A673 (cell line): ENCODE data around the gene ACO1. TPM values are rescaled to one million over a fixed set of nuclear protein-coding genes. Genes with fewer than 3 reads are reported as not detected.

ENCODE experiments used
- BruUV-seq: library from RNA; stranded (reverse); fragments of 400-500 nt; replicated peaks from 2 replicates; lab custom pipeline; 2021; lab: Mats Ljungman, UMichigan
- CTCF ChIA-PET: fragments of 300-600 bp; sonication (Branson Sonifier 250); formaldehyde crosslinking; loops from one replicate; lab custom pipeline; 2022; ENCODE audit warnings: antibody characterized with exemption; lab: Charles Lee
- POLR2A ChIA-PET: fragments of 300-600 bp; sonication (Branson Sonifier 250); formaldehyde crosslinking; loops from one replicate; lab custom pipeline; 2022; ENCODE audit warnings: antibody characterized with exemption; ENCODE audit not compliant: low non-redundant PET; lab: Charles Lee
- DNase-seq: peaks from one replicate; pipeline ENCODE4 v3.0.0-alpha.2; 2015; ENCODE audit warnings: low spot score
- H3K27ac ChIP-seq: fragments of 200-600 bp; sonication (generic); 2 replicates; pipeline ENCODE4 v1.5.1; 2016; ENCODE audit warnings: mixed run types, low read depth, mild to moderate bottlenecking, mixed read lengths, antibody characterized with exemption, low read length; ENCODE audit not compliant: poor library complexity, severe bottlenecking
- H3K27me3 ChIP-seq: fragments of 200-600 bp; sonication (generic); replicated peaks from 2 replicates; pipeline ENCODE4 v1.6.1; 2017; ENCODE audit warnings: mixed run types, low read depth, mild to moderate bottlenecking, mixed read lengths, antibody characterized with exemption, low read length; ENCODE audit not compliant: insufficient read depth, poor library complexity
- H3K36me3 ChIP-seq: fragments of 200-600 bp; sonication (generic); 2 replicates; pipeline ENCODE4 v1.6.1; 2016; ENCODE audit warnings: mixed run types, mild to moderate bottlenecking, mixed read lengths, antibody characterized with exemption, low read length; ENCODE audit not compliant: insufficient read depth, poor library complexity, severe bottlenecking
- H3K4me1 ChIP-seq: fragments of 200-600 bp; sonication (generic); 2 replicates; pipeline ENCODE4 v1.6.1; 2017; ENCODE audit warnings: mixed run types, mild to moderate bottlenecking, mixed read lengths, antibody characterized with exemption, low read length; ENCODE audit not compliant: insufficient read depth, poor library complexity, severe bottlenecking
- H3K4me3 ChIP-seq: fragments of 200-600 bp; sonication (generic); 2 replicates; pipeline ENCODE4 v1.5.1; 2016; ENCODE audit warnings: low read depth, mixed run types, mild to moderate bottlenecking, mixed read lengths, low read length; ENCODE audit not compliant: poor library complexity, severe bottlenecking
- H3K9me3 ChIP-seq: fragments of 200-600 bp; sonication (generic); 2 replicates; pipeline ENCODE4 v1.6.1; 2016; ENCODE audit warnings: mixed run types, low read depth, mild to moderate bottlenecking, mixed read lengths, antibody characterized with exemption, low read length; ENCODE audit not compliant: poor library complexity, severe bottlenecking
- EZH2 ChIP-seq: fragments of 200-600 bp; sonication (generic); IDR thresholded peaks from 2 replicates; pipeline ENCODE4 v1.6.1; 2017; ENCODE audit warnings: borderline replicate concordance, low read depth, mild to moderate bottlenecking, mixed read lengths, antibody characterized with exemption, low read length; ENCODE audit not compliant: poor library complexity, severe bottlenecking
- intact Hi-C: fragments of 100-400 bp; cut with micrococcal nuclease; formaldehyde crosslinking; loops from one replicate; pipeline ENCODE4 v1.10.0; 2022; ENCODE audit not compliant: unreplicated experiment
- total RNA-seq: library from RNA; stranded (reverse); gene quantifications from 2 replicates; pipeline ENCODE4 v1.2.3, GENCODE V29; 2021
- TF ChIP-seq, protein P1 (sequence below): fragments of 300-800, 200-600 bp; sonication (generic); conservative IDR thresholded peaks from 2 replicates; pipeline ENCODE4 v1.5.1; 2017; ENCODE audit warnings: low read depth, mild to moderate bottlenecking, antibody characterized with exemption, low read length, moderate library complexity, mixed read lengths

Gene ACO1
- total RNA-seq, 1 experiment from 2014 or later, result 40.0 TPM

DNA sequence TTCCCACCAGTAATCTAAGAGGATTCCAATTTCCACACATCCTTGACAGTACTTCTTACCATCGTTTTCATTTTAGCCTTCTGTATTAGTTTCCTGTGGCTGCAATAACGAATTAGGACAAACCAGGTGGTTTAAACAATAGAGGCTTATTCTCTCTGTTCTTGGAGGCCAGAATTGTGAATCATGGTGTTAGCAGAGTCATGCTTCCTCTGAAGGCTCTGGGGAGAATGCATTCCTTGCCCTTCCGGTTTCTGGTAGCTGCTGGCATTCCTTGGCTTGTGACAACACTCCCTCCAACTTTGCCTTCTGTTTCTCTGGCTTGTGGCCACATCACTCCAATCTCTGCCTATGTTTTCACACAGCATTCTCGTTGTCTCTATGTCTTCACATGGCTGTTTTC is 118.0 kb downstream of the ACO1 start:
- H3K4me1 ChIP-seq, result no peaks in the 10 kb centered on the region
- intact Hi-C loops, result loop anchor here (10.0 kb wide), 1 partner anchor 62 kb away; no protein-coding TSS in a partner anchor
- POLR2A ChIA-PET, result no interaction called here
- DNase-seq, result peak; percentile 27
- H3K36me3 ChIP-seq, result no peaks in the 10 kb centered on the region
- no TSS peak for BruUV-seq
- H3K4me3 ChIP-seq, result no peak overlapping the region
- CTCF ChIA-PET, result interaction anchor here (1.1 kb wide), 1 partner anchor 24 kb away, joined by 3 read pairs; the partner anchor contains the start of gene RIGI
- H3K27ac ChIP-seq, result no peak overlapping the region
- TF ChIP-seq, protein P1, sequence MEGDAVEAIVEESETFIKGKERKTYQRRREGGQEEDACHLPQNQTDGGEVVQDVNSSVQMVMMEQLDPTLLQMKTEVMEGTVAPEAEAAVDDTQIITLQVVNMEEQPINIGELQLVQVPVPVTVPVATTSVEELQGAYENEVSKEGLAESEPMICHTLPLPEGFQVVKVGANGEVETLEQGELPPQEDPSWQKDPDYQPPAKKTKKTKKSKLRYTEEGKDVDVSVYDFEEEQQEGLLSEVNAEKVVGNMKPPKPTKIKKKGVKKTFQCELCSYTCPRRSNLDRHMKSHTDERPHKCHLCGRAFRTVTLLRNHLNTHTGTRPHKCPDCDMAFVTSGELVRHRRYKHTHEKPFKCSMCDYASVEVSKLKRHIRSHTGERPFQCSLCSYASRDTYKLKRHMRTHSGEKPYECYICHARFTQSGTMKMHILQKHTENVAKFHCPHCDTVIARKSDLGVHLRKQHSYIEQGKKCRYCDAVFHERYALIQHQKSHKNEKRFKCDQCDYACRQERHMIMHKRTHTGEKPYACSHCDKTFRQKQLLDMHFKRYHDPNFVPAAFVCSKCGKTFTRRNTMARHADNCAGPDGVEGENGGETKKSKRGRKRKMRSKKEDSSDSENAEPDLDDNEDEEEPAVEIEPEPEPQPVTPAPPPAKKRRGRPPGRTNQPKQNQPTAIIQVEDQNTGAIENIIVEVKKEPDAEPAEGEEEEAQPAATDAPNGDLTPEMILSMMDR, result no peak
- no peak for TF ChIP-seq EZH2
- H3K27me3 ChIP-seq, result no peaks in the 10 kb centered on the region
- H3K9me3 ChIP-seq, result no peaks in the 10 kb centered on the region

DNA sequence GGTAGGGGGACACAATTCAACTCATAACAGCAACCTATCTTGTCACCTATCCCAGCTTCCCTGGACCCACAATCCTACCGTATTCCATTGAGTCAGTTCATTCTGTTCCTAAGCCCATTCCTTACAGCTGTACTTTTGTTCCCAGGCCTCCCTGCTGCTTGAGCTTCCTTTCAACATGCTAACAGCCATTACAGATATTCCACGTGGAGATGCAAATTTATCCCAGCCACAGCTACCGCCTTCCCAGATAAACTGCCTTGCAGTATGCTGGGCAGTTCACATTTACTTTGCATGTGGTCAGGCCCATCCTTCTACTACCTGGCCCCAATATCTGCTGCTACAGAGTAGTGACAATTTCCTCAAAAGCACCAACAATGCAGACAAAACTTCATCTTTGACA is 118.6 kb downstream of the ACO1 start:
- Histone ChIP-seq H3K4me3 (no peak overlapping the region), H3K27ac (no peak overlapping the region), H3K4me1 (no peaks in the 10 kb centered on the region), H3K36me3 (no peaks in the 10 kb centered on the region), H3K27me3 (no peaks in the 10 kb centered on the region), H3K9me3 (no peaks in the 10 kb centered on the region)
- intact Hi-C loops, result loop anchor here (10.0 kb wide), 1 partner anchor 62 kb away; no protein-coding TSS in a partner anchor
- no peak for TF ChIP-seq EZH2
- TF ChIP-seq, protein P1, result no peak
- peak; percentile 17 for DNase-seq
- ChIA-PET CTCF (interaction anchor here (0.6 to 1.1 kb wide), 2 partner anchors 23 to 79 kb away, joined by 3 read pairs; partner anchors contain the start of gene RIGI), POLR2A (no interaction called here)
- no TSS peak for BruUV-seq

Other genes starting within 250 kb of the ACO1 start
- 5.9 and 7.4 TPM in 2 replicates for gene RIGI, start 141.6 kb downstream of the ACO1 start, total RNA-seq
- 6.5 and 7.6 TPM in 2 replicates for gene SMIM27, start 167.7 kb downstream of the ACO1 start, total RNA-seq
- gene TOPORS, start 167.9 kb downstream of the ACO1 start, total RNA-seq, result 25.3 and 26.8 TPM in 2 replicates
- gene NDUFB6, start 188.5 kb downstream of the ACO1 start, total RNA-seq, result 77.5 and 82.6 TPM in 2 replicates